SU-DHL-6 (cell line): ENCODE measurements around the gene HOXC11.

ENCODE experiments used
- CTCF ChIP-seq: fragments of 200-600 bp; sonication (generic); IDR thresholded peaks from one replicate; pipeline ENCODE4 v1.5.1; 2017; ENCODE audit warnings: antibody characterized with exemption, mild to moderate bottlenecking, low read length, moderate library complexity; ENCODE audit not compliant: insufficient read depth, poor library complexity, severe bottlenecking
- EZH2phosphoT487 ChIP-seq: fragments of 200-600 bp; sonication (generic), shearing (Covaris generic); conservative IDR thresholded peaks from 2 replicates; pipeline ENCODE4 v1.6.1; 2018; ENCODE audit warnings: mild to moderate bottlenecking, antibody characterized with exemption, low read length, moderate library complexity, mixed read lengths

- TF ChIP-seq CTCF, result no peak
- TF ChIP-seq EZH2phosphoT487, result no peak
These were observed 40.0 kb upstream of the HOXC11 start for GRCh38 chr12:53932915-53933314.
